ENCODE measurements around the gene MBTD1.

DNA sequence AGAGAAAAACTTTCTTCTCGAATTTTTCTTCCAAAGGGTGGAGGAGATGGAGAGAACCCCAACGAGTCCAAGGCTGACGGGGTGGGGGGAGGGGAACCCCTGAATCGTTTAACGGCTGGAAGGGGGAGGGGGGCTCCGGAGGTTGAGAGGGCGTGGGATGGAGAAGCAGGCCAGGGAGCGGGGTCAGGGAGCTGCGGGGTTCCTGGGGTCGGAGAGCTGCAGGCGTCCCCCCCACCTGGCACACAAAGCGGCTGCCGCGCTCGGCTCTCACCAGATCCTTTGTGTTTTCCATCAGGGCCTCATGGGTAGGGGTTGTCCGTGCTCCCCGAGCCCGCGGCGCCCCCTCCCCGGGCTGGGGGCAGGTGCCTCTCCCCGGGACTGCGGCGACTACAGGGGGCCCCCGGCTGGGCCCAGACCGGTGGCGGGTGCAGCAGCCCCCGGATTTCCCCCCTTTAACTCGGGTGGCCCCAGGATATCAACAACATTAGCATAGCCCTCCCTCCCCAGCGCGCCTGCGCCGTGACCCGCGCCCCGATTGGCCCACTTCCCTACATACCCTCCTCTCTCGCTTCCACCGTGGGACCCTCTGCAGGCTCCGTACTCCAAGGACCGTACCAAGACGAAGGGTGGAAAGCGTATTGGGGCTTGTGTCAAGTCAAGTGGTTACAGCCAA lies at the start of gene MBTD1:
- TF ChIP-seq CTCF (IDR thresholded peaks at IDR 0.05) = no peak
- TF ChIP-seq POLR2A (IDR thresholded peaks at IDR 0.05) = no peak

Data from body of pancreas (tissue), 4 donors.